Upper lobe of left lung (tissue), 4 donors: ENCODE data around the gene PIK3CA.

Source experiments
- CTCF ChIP-seq, 6 experiments: fragments of 450-650 bp in 4 of 6; fragments of 200-600 bp in 2 of 6; sonication (generic) in 2 of 6; IDR thresholded peaks; one replicate each; pipeline ENCODE4 v1.5.1; 2016 to 2019; ENCODE audit warnings: antibody characterized with exemption in 6 of 6
- POLR2AphosphoS5 ChIP-seq, 2 donors: sonication (generic); formaldehyde crosslinking; IDR thresholded peaks; one replicate each; pipeline ENCODE4 v1.5.1; 2017; ENCODE audit warnings: antibody characterized with exemption in 2 of 2

GRCh38 chr3:179286331-179286730 lies 138.2 kb downstream of the PIK3CA start:
- no peak for TF ChIP-seq CTCF (IDR thresholded peaks at IDR 0.05)
- no peak for TF ChIP-seq POLR2AphosphoS5 (IDR thresholded peaks at IDR 0.05)
